HepG2 (cell line): ENCODE results near the gene PLEKHG4B. TPM values are rescaled to one million over a fixed set of nuclear protein-coding genes. Genes with fewer than 3 reads are reported as not detected.
A peak's percentile ranks its signal among the peaks of the same experiment; 100 is the strongest.

Experiments used
- ATAC-seq: fragments of 200-7000 bp; cut with Tn5 transposase; 3 replicates; pipeline ENCODE4 v1.9.1; 2020; ENCODE audit warnings: mild to moderate bottlenecking, moderate library complexity
- BruUV-seq: library from RNA; stranded (reverse); fragments of 400-500 nt; replicated peaks from 2 replicates; lab custom pipeline; 2021; lab: Mats Ljungman, UMichigan
- CTCF ChIA-PET: fragments of 300-600 bp; formaldehyde crosslinking; extraction: SDS; loops from one replicate; lab custom pipeline; 2021; ENCODE audit warnings: low total read pairs, inconsistent platforms, low intra/inter-chr PET ratio; lab: Yijun Ruan, JAX
- POLR2A ChIA-PET: fragments of 350-600 bp; sonication (Branson Sonifier 250); formaldehyde crosslinking; loops from one replicate; lab custom pipeline; 2020; ENCODE audit warnings: antibody characterized with exemption, inconsistent platforms; lab: Yijun Ruan, JAX
- DNase-seq: peaks from one replicate; pipeline ENCODE4 v3.0.0-alpha.2; 2015; ENCODE audit warnings: low spot score
- FAIRE-seq: peaks from 3 replicates; lab custom pipeline; 2011; peaks lifted over from hg19 to GRCh38; lab: Jason Lieb, UNC
- H2AFZ ChIP-seq: one replicate; pipeline ENCODE4 v1.6.1; 2011; ENCODE audit warnings: low read length, inconsistent platforms
- H3K27ac ChIP-seq: fragments of 300-600 bp; 3 replicates; pipeline ENCODE4 v1.8.0; 2011; ENCODE audit warnings: mixed run types, mild to moderate bottlenecking, mixed read lengths, low read length, inconsistent platforms; ENCODE audit not compliant: insufficient read depth; ENCODE audit errors: extremely low read length
- H3K27me3 ChIP-seq, 2 experiments: fragments of 200-600 bp in 1 of 2; 2 replicates in 1 of 2; 3 replicates in 1 of 2; pipeline versions ENCODE4 v1.6.0 to v1.8.0; 2011; ENCODE audit warnings: low read length in 2 of 2, mild to moderate bottlenecking in 2 of 2, moderate library complexity in 2 of 2, inconsistent platforms in 1 of 2; ENCODE audit not compliant: insufficient read depth in 2 of 2, control insufficient read depth in 1 of 2
- H3K36me3 ChIP-seq, 2 experiments: fragments of 200-600 bp in 1 of 2; replicated peaks in 1 of 2; 2 replicates in 1 of 2; 3 replicates in 1 of 2; pipeline versions ENCODE4 v1.5.1 to v1.8.0; 2011; ENCODE audit warnings: low read length in 2 of 2, inconsistent platforms in 1 of 2; ENCODE audit not compliant: insufficient read depth in 2 of 2, control insufficient read depth in 1 of 2
- H3K4me1 ChIP-seq: 2 replicates; pipeline ENCODE4 v1.5.1; 2012; ENCODE audit warnings: low read length, inconsistent platforms; ENCODE audit not compliant: insufficient read depth
- H3K4me2 ChIP-seq: 2 replicates; pipeline ENCODE4 v1.6.0; 2011; ENCODE audit warnings: low read depth, low read length, inconsistent platforms
- H3K4me3 ChIP-seq, 3 experiments: fragments of 200-600 bp in 1 of 3; sonication (generic), shearing (Covaris generic) in 1 of 3; replicated peaks in 1 of 3; 2 replicates each; pipeline ENCODE4 v1.5.1; 2011 to 2016; ENCODE audit warnings: low read length in 3 of 3, inconsistent platforms in 2 of 3, low read depth in 2 of 3, mild to moderate bottlenecking in 2 of 3, control low read depth in 1 of 3, mixed read lengths in 1 of 3; ENCODE audit not compliant: insufficient read depth in 1 of 3
- H3K79me2 ChIP-seq: one replicate; pipeline ENCODE4 v1.6.1; 2011; ENCODE audit warnings: low read length, inconsistent platforms; ENCODE audit not compliant: insufficient read depth
- H3K9ac ChIP-seq: 2 replicates; pipeline ENCODE4 v1.6.0; 2011; ENCODE audit warnings: mild to moderate bottlenecking, low read depth, low read length, inconsistent platforms; ENCODE audit not compliant: insufficient read depth
- H3K9me3 ChIP-seq: 2 replicates; pipeline ENCODE4 v1.5.1; 2012; ENCODE audit warnings: mild to moderate bottlenecking, low read length
- H4K20me1 ChIP-seq: 2 replicates; pipeline ENCODE4 v1.6.0; 2011; ENCODE audit warnings: inconsistent platforms, mild to moderate bottlenecking, low read length, moderate library complexity; ENCODE audit not compliant: insufficient read depth
- EZH2 ChIP-seq: conservative IDR thresholded peaks from 2 replicates; pipeline ENCODE4 v1.6.1; 2012; ENCODE audit warnings: mild to moderate bottlenecking, low read depth, low read length, moderate library complexity
- MNT ChIP-seq: fragments of 450-650 bp; IDR thresholded peaks from 2 replicates; pipeline ENCODE4 v1.6.1; 2016
- THRA ChIP-seq: sonication (generic); formaldehyde crosslinking; IDR thresholded peaks from 2 replicates; pipeline ENCODE4 v1.4.0; 2020; ENCODE audit warnings: missing genetic modification reagents, borderline replicate concordance
- ZBTB33 ChIP-seq: sonication (generic); formaldehyde crosslinking; IDR thresholded peaks from 2 replicates; pipeline ENCODE4 v1.4.0; 2020; ENCODE audit warnings: missing genetic modification reagents
- ZNF484 ChIP-seq: sonication (generic); formaldehyde crosslinking; IDR thresholded peaks from 2 replicates; pipeline ENCODE4 v1.5.1; 2020; ENCODE audit warnings: mild to moderate bottlenecking, low read depth, missing genetic modification reagents, borderline replicate concordance
- WGBS: methylation state at CpG from one replicate; pipeline ENCODE4 v1.1.6; 2017; ENCODE audit warnings: low lambda C conversion rate; 5-methylcytosine and 5-hydroxymethylcytosine counted together
- in situ Hi-C: cut with HindIII; loops from 2 replicates; pipeline ENCODE4 v1.10.0; 2017; ENCODE audit warnings: low pct_unique_long_range_greater_than_20kb; ENCODE audit not compliant: extremely low pct_ligation_motif_present
- intact Hi-C: fragments of 100-400 bp; cut with micrococcal nuclease; formaldehyde crosslinking; loops from one replicate; pipeline ENCODE4 v1.10.0; 2022; ENCODE audit not compliant: unreplicated experiment
- polyA plus RNA-seq, 8 experiments: library from polyadenylated mRNA; depleted of rRNA in 3 of 8; stranded (reverse) in 7 of 8; unstranded in 1 of 8; fragments of >200 nt; fragmentation: Illumina TruSeq in 4 of 8; extraction: Trizol in 4 of 8; gene quantifications; 2 replicates each; pipeline versions ENCODE4 v1.2.1 to v1.2.3, GENCODE V29; 2011 to 2016; ENCODE audit warnings: low read depth in 4 of 8, missing spikeins in 1 of 8, mixed read lengths in 1 of 8; ENCODE audit not compliant: insufficient read depth in 1 of 8
- total RNA-seq, 5 experiments: library from RNA; depleted of rRNA; stranded (reverse); fragments of >200 nt; fragmentation: Illumina TruSeq; extraction: Trizol; gene quantifications; 2 replicates each; pipeline ENCODE4 v1.2.3, GENCODE V29; 2016; ENCODE audit warnings: low read depth in 1 of 5

Gene PLEKHG4B
- total and polyA plus RNA-seq, 2 of the 13 experiments (the other 11 are each of a cell fraction or from before 2014, with no cell fraction given), result 0.09 TPM; not detected in 1

- TF ChIP-seq EZH2 (no peak), ZNF484 (no peak)
Measured at GRCh38 chr5:187042-187431, 95.1 kb downstream of the PLEKHG4B start (continued).

- intact Hi-C loops (loop anchor here (2.0 kb wide), 1 partner anchor 31 kb away; the partner anchor contains the start of genes CCDC127 and SDHA), in situ Hi-C loops (no loop called here)
- ATAC-seq (no peak), FAIRE-seq (no peak), DNase-seq (no peak)
- WGBS, result 10% methylated on average over 4 of the region's 21 CpGs
- Histone ChIP-seq H3K4me3 (no peak overlapping the region), H3K4me2 (peak overlapping the region; percentile 47; the same call in 1 of the 2 replicates), H3K36me3 (no peaks in the 10 kb centered on the region), H3K27me3 (peaks cover 0 to 20% of the 10 kb centered on the region in 2 experiments; a peak in 2 of 5 replicates), H3K79me2 (no peaks in the 10 kb centered on the region), H3K4me1 (peaks cover 23% of the 10 kb centered on the region), H3K9me3 (no peaks in the 10 kb centered on the region), H4K20me1 (no peaks in the 10 kb centered on the region), H3K9ac (no peak overlapping the region), H3K27ac (no peak overlapping the region), H2AFZ (no peak overlapping the region)
- peak; percentile 87 for TF ChIP-seq ZBTB33 (CRISPR knock-in tag)
- no peak for TF ChIP-seq THRA (CRISPR knock-in tag)
- peak; percentile 24; the same call in 1 of the 2 replicates for TF ChIP-seq MNT
- POLR2A ChIA-PET, result interaction anchor here (2.1 kb wide), 1 partner anchor 83 kb away, joined by 8 read pairs; the partner anchor contains the start of gene PDCD6
- BruUV-seq, result no TSS peak
- CTCF ChIA-PET, result interaction anchor here (0.9 kb wide), 1 partner anchor 30 kb away, joined by 3 read pairs; the partner anchor contains the start of genes CCDC127 and SDHA
Measured at GRCh38 chr5:187617-188451, 95.9 kb downstream of the PLEKHG4B start.
